SK-N-SH (cell line): ENCODE results near the gene IL3. TPM values are rescaled to one million over a fixed set of nuclear protein-coding genes. Genes with fewer than 3 reads are reported as not detected.

ENCODE experiments used
- CTCF ChIA-PET: fragments of 300-600, 350-600 bp; formaldehyde crosslinking; extraction: SDS; loops from one replicate; lab custom pipeline; 2021; lab: Yijun Ruan, JAX
- POLR2A ChIA-PET: fragments of 350-600 bp; sonication (Branson Sonifier 250); formaldehyde crosslinking; extraction: SDS; loops from one replicate; lab custom pipeline; 2020; ENCODE audit warnings: antibody characterized with exemption, inconsistent platforms; lab: Yijun Ruan, JAX
- DNase-seq: peaks from one replicate; pipeline ENCODE4 v3.0.0; 2012
- H2AFZ ChIP-seq: fragments of 200-600 bp; sonication (generic); 2 replicates; pipeline ENCODE4 v1.8.1; 2016; ENCODE audit warnings: antibody characterized with exemption, mild to moderate bottlenecking, low read depth
- H3F3A ChIP-seq: fragments of 200-600 bp; sonication (generic); replicated peaks from 2 replicates; pipeline ENCODE3; 2016; ENCODE audit warnings: antibody characterized with exemption, mild to moderate bottlenecking; ENCODE audit not compliant: insufficient read depth
- H3K27ac ChIP-seq, 2 experiments: fragments of 200-500 bp in 1 of 2; fragments of 200-600 bp in 1 of 2; sonication (Bioruptor generic) in 1 of 2; sonication (generic), shearing (Covaris generic) in 1 of 2; 2 replicates each; pipeline versions ENCODE4 v1.5.1 to v1.6.1; 2014 to 2016; ENCODE audit warnings: low read depth in 2 of 2, inconsistent platforms in 1 of 2, low read length in 1 of 2, mild to moderate bottlenecking in 1 of 2, mixed read lengths in 1 of 2
- H3K27me3 ChIP-seq: fragments of 200-600 bp; sonication (generic), shearing (Covaris generic); 2 replicates; pipeline ENCODE4 v1.6.1; 2016; ENCODE audit warnings: mixed run types; ENCODE audit not compliant: insufficient read depth
- H3K36me3 ChIP-seq, 2 experiments: fragments of 200-500 bp in 1 of 2; fragments of 200-600 bp in 1 of 2; sonication (Bioruptor generic) in 1 of 2; sonication (generic) in 1 of 2; replicated peaks in 1 of 2; 2 replicates each; pipeline versions ENCODE3 to v1.5.1; 2014 to 2016; ENCODE audit warnings: low read length in 1 of 2, mild to moderate bottlenecking in 1 of 2; ENCODE audit not compliant: insufficient read depth in 2 of 2, control insufficient read depth in 1 of 2
- H3K4me1 ChIP-seq, 2 experiments: fragments of 200-500 bp in 1 of 2; fragments of 200-600 bp in 1 of 2; sonication (Bioruptor generic) in 1 of 2; sonication (generic), shearing (Covaris generic) in 1 of 2; 2 replicates each; pipeline versions ENCODE4 v1.5.1 to v1.6.1; 2014 to 2016; ENCODE audit warnings: low read depth in 1 of 2, low read length in 1 of 2, mixed run types in 1 of 2; ENCODE audit not compliant: insufficient read depth in 2 of 2, control insufficient read depth in 1 of 2
- H3K4me2 ChIP-seq: fragments of 200-600 bp; sonication (generic), shearing (Covaris generic); 2 replicates; pipeline ENCODE4 v1.6.1; 2017; ENCODE audit warnings: mixed run types
- H3K4me3 ChIP-seq, 2 experiments: fragments of 200-500 bp in 1 of 2; fragments of 200-600 bp in 1 of 2; sonication (Bioruptor generic) in 1 of 2; sonication (generic), shearing (Covaris generic) in 1 of 2; 2 replicates each; pipeline versions ENCODE4 v1.5.1 to v1.8.1; 2014 to 2016; ENCODE audit warnings: low read depth in 2 of 2, inconsistent platforms in 1 of 2, low read length in 1 of 2, mild to moderate bottlenecking in 1 of 2, mixed read lengths in 1 of 2, moderate library complexity in 1 of 2
- H3K79me2 ChIP-seq: fragments of 200-600 bp; sonication (generic); 2 replicates; pipeline ENCODE4 v1.8.1; 2017; ENCODE audit warnings: mild to moderate bottlenecking; ENCODE audit not compliant: insufficient read depth
- H3K9ac ChIP-seq: fragments of 200-600 bp; sonication (generic); 2 replicates; pipeline ENCODE4 v1.6.1; 2017; ENCODE audit warnings: mixed run types
- H3K9me2 ChIP-seq: fragments of 200-600 bp; sonication (generic); 2 replicates; pipeline ENCODE4 v1.6.1; 2017; ENCODE audit warnings: mixed run types
- H3K9me3 ChIP-seq: fragments of 200-600 bp; sonication (generic); 2 replicates; pipeline ENCODE4 v1.6.1; 2017; ENCODE audit warnings: mixed run types, mild to moderate bottlenecking, moderate library complexity
- H4K20me1 ChIP-seq: fragments of 200-600 bp; sonication (generic); 2 replicates; pipeline ENCODE4 v1.6.1; 2017; ENCODE audit warnings: mild to moderate bottlenecking, mixed run types; ENCODE audit not compliant: insufficient read depth
- EP300 ChIP-seq, 2 experiments: IDR thresholded peaks; 2 replicates each; pipeline versions ENCODE4 v1.4.0 to v1.6.1; 2012; ENCODE audit warnings: borderline replicate concordance in 1 of 2, low read depth in 1 of 2, low read length in 1 of 2
- EZH2phosphoT487 ChIP-seq: fragments of 200-600 bp; sonication (generic); IDR thresholded peaks from 2 replicates; pipeline ENCODE4 v1.6.1; 2017; ENCODE audit warnings: low read depth, mixed run types, mild to moderate bottlenecking, antibody characterized with exemption, moderate library complexity, borderline replicate concordance
- NRF1 ChIP-seq: IDR thresholded peaks from 2 replicates; pipeline ENCODE4 v1.6.1; 2012; ENCODE audit warnings: low read depth, mild to moderate bottlenecking, low read length
- POLR2AphosphoS5 ChIP-seq: IDR thresholded peaks from 2 replicates; pipeline ENCODE4 v1.6.1; 2012; ENCODE audit warnings: low read depth, low read length
- RAD21 ChIP-seq: IDR thresholded peaks from 2 replicates; pipeline ENCODE4 v1.6.1; 2012; ENCODE audit warnings: mild to moderate bottlenecking, low read length
- RCOR1 ChIP-seq: fragments of 150-350 bp; IDR thresholded peaks from 2 replicates; pipeline ENCODE4 v1.6.1; 2017; ENCODE audit warnings: antibody characterized with exemption, low read length
- SIN3A ChIP-seq: IDR thresholded peaks from 2 replicates; pipeline ENCODE4 v1.6.1; 2012; ENCODE audit warnings: low read depth, mild to moderate bottlenecking, low read length, moderate library complexity, borderline replicate concordance
- SMC3 ChIP-seq: IDR thresholded peaks from 2 replicates; pipeline ENCODE4 v1.6.1; 2012; ENCODE audit warnings: low read depth, low read length, improper control_type of control experiment
- TCF12 ChIP-seq: IDR thresholded peaks from 2 replicates; pipeline ENCODE4 v1.4.0; 2012
- USF1 ChIP-seq: IDR thresholded peaks from 2 replicates; pipeline ENCODE4 v1.4.0; 2012; ENCODE audit warnings: low read depth, borderline replicate concordance
- YY1 ChIP-seq: IDR thresholded peaks from 2 replicates; pipeline ENCODE4 v1.4.0; 2012; ENCODE audit warnings: low read depth, mild to moderate bottlenecking
- ZBTB33 ChIP-seq: IDR thresholded peaks from 2 replicates; pipeline ENCODE4 v1.4.0; 2012; ENCODE audit warnings: low read depth, borderline replicate concordance
- WGBS: methylation state at CpG from one replicate; pipeline ENCODE4 v1.1.6; 2017; ENCODE audit warnings: low lambda C conversion rate; 5-methylcytosine and 5-hydroxymethylcytosine counted together
- polyA plus RNA-seq, 3 experiments: library from polyadenylated mRNA; depleted of rRNA; stranded (reverse); fragments of >200 nt; gene quantifications; 2 replicates each; pipeline ENCODE4 v1.2.3, GENCODE V29; 2012
- TF ChIP-seq, protein P1 (sequence below): IDR thresholded peaks from 2 replicates; pipeline ENCODE4 v1.6.1; 2012; ENCODE audit warnings: mild to moderate bottlenecking, low read depth, low read length, moderate library complexity

Gene IL3
- polyA plus RNA-seq, 1 of the 3 experiments (the other 2 are of a cell fraction) = not detected

DNA sequence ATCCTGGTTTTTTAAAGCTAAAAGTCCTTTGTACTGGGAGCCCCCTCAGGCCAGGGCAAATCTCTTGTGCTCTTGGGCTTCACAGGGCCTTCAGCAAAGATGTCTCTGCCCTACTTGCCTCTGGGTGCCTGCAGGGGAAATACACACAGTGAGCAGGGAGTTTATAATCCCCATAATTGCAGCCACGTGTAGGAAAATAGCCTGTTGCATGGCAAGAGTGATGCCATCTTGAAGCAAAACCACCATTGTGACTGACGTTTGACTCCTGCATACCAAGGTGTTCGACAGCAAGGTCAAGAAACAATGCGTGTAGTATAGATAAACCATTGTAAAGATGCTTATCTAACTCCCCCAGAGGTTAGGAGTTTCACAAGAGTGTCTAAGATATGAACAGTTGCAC lies 11.4 kb upstream of the IL3 start:
- Histone ChIP-seq H3K9ac (no peak overlapping the region), H3K9me3 (no peaks in the 10 kb centered on the region), H4K20me1 (no peaks in the 10 kb centered on the region), H3K36me3 (no peaks in the 10 kb centered on the region), H3K27ac (no peak overlapping the region), H3K4me2 (no peak overlapping the region), H3K9me2 (no peaks in the 10 kb centered on the region), H3K4me1 (no peaks in the 10 kb centered on the region), H3K4me3 (no peak overlapping the region), H3K79me2 (no peaks in the 10 kb centered on the region), H2AFZ (no peak overlapping the region), H3K27me3 (no peaks in the 10 kb centered on the region; the same call in 1 of the 2 replicates), H3F3A (no peaks in the 10 kb centered on the region)
- TF ChIP-seq, protein P1, sequence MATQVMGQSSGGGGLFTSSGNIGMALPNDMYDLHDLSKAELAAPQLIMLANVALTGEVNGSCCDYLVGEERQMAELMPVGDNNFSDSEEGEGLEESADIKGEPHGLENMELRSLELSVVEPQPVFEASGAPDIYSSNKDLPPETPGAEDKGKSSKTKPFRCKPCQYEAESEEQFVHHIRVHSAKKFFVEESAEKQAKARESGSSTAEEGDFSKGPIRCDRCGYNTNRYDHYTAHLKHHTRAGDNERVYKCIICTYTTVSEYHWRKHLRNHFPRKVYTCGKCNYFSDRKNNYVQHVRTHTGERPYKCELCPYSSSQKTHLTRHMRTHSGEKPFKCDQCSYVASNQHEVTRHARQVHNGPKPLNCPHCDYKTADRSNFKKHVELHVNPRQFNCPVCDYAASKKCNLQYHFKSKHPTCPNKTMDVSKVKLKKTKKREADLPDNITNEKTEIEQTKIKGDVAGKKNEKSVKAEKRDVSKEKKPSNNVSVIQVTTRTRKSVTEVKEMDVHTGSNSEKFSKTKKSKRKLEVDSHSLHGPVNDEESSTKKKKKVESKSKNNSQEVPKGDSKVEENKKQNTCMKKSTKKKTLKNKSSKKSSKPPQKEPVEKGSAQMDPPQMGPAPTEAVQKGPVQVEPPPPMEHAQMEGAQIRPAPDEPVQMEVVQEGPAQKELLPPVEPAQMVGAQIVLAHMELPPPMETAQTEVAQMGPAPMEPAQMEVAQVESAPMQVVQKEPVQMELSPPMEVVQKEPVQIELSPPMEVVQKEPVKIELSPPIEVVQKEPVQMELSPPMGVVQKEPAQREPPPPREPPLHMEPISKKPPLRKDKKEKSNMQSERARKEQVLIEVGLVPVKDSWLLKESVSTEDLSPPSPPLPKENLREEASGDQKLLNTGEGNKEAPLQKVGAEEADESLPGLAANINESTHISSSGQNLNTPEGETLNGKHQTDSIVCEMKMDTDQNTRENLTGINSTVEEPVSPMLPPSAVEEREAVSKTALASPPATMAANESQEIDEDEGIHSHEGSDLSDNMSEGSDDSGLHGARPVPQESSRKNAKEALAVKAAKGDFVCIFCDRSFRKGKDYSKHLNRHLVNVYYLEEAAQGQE = no peak
- TF ChIP-seq SIN3A (no peak), NRF1 (no peak), POLR2AphosphoS5 (no peak), ZBTB33 (no peak), RCOR1 (no peak), EZH2phosphoT487 (no peak), TCF12 (no peak), YY1 (no peak), RAD21 (no peak), SMC3 (no peak), USF1 (no peak), EP300 (IDR thresholded peaks at IDR 0.05; ENCODE audit: borderline replicate concordance in 1 of 2, low read depth in 1 of 2, low read length in 1 of 2) (no peak)
- DNase-seq = no peak
- CTCF ChIA-PET = interaction anchor here (1.6 to 1.9 kb wide), 2 partner anchors 14 kb away, joined by 4 to 7 read pairs; no protein-coding TSS in a partner anchor
- 49% methylated on average over 4 of the region's 4 CpGs for WGBS
- POLR2A ChIA-PET = no interaction called here
